ENCODE results near the gene SIGLEC10. TPM values are rescaled to one million over a fixed set of nuclear protein-coding genes. Genes with fewer than 3 reads are reported as not detected.
"Not testable (repeated sequence)": the region's sequence is repeated elsewhere in the genome, so short reads cannot be mapped to it uniquely, and the experiment has no call there.

SIGLEC10 gene
- total RNA-seq, 1 donor from 2014 or later = not detected

GRCh38 chr19:51410950-51411748 is 6.3 kb downstream of the SIGLEC10 start:
- no peaks in the 10 kb centered on the region for H3K27me3 Mint-ChIP-seq (ENCODE audit: low read depth)
- no peaks in the 10 kb centered on the region for H3K36me3 Mint-ChIP-seq
- H3K27ac Mint-ChIP-seq = no peak overlapping the region
- no peak for TF ChIP-seq CTCF (IDR thresholded peaks at IDR 0.05; ENCODE audit: unreplicated experiment)
- H3K4me3 Mint-ChIP-seq = no peak overlapping the region
- no peaks in the 10 kb centered on the region for H3K9me3 Mint-ChIP-seq
- H3K4me1 Mint-ChIP-seq = peaks cover 5% of the 10 kb centered on the region
- DNase-seq (ENCODE audit: low spot score in 2 of 2, unreplicated experiment in 2 of 2) = no peak

GRCh38 chr19:51407511-51408131 is 9.8 kb downstream of the SIGLEC10 start:
- peaks cover 7% of the 10 kb centered on the region for H3K36me3 Mint-ChIP-seq
- no peak overlapping the region for H3K4me3 Mint-ChIP-seq
- peaks cover 14% of the 10 kb centered on the region for H3K9me3 Mint-ChIP-seq
- H3K27ac Mint-ChIP-seq = no peak overlapping the region
- H3K27me3 Mint-ChIP-seq (ENCODE audit: low read depth) = no peaks in the 10 kb centered on the region
- DNase-seq (ENCODE audit: low spot score in 2 of 2, unreplicated experiment in 2 of 2) = no peak
- no peak for TF ChIP-seq CTCF (IDR thresholded peaks at IDR 0.05; ENCODE audit: unreplicated experiment)
- H3K4me1 Mint-ChIP-seq = peaks cover 5% of the 10 kb centered on the region

GRCh38 chr19:51402117-51402516 is 15.3 kb downstream of the SIGLEC10 start:
- H3K9me3 Mint-ChIP-seq = peaks cover 48% of the 10 kb centered on the region
- H3K36me3 Mint-ChIP-seq = peaks cover 13% of the 10 kb centered on the region
- no peak overlapping the region for H3K27ac Mint-ChIP-seq
- peaks cover 3% of the 10 kb centered on the region for H3K4me1 Mint-ChIP-seq
- TF ChIP-seq CTCF (IDR thresholded peaks at IDR 0.05; ENCODE audit: unreplicated experiment) = no peak
- H3K4me3 Mint-ChIP-seq = no peak overlapping the region
- no peaks in the 10 kb centered on the region for H3K27me3 Mint-ChIP-seq (ENCODE audit: low read depth)
- no peak for DNase-seq (ENCODE audit: low spot score in 2 of 2, unreplicated experiment in 2 of 2)

GRCh38 chr19:51399936-51400335 is 17.5 kb downstream of the SIGLEC10 start:
- not testable (repeated sequence) for DNase-seq (ENCODE audit: low spot score in 2 of 2, unreplicated experiment in 2 of 2); H3K27ac Mint-ChIP-seq; H3K27me3 Mint-ChIP-seq (ENCODE audit: low read depth); H3K4me3 Mint-ChIP-seq; H3K4me1 Mint-ChIP-seq
- peaks cover 45% of the 10 kb centered on the region for H3K9me3 Mint-ChIP-seq
- H3K36me3 Mint-ChIP-seq = peaks cover 13% of the 10 kb centered on the region

- no peak for DNase-seq (ENCODE audit: low spot score in 2 of 2, unreplicated experiment in 2 of 2)
- Mint-ChIP-seq H3K27ac (no peak overlapping the region), H3K4me3 (no peak overlapping the region), H3K36me3 (peaks cover 13% of the 10 kb centered on the region), H3K9me3 (peaks cover 45% of the 10 kb centered on the region), H3K27me3 (ENCODE audit: low read depth) (no peaks in the 10 kb centered on the region), H3K4me1 (peaks cover 10% of the 10 kb centered on the region)
- TF ChIP-seq CTCF (IDR thresholded peaks at IDR 0.05; ENCODE audit: unreplicated experiment) = no peak
Measured at GRCh38 chr19:51399231-51399630, 18.2 kb downstream of the SIGLEC10 start.

- no peak for TF ChIP-seq CTCF (IDR thresholded peaks at IDR 0.05; ENCODE audit: unreplicated experiment)
- no peak overlapping the region for H3K27ac Mint-ChIP-seq
- peaks cover 8% of the 10 kb centered on the region for H3K36me3 Mint-ChIP-seq
Measured at GRCh38 chr19:51398096-51398704, 19.2 kb downstream of the SIGLEC10 start.

GRCh38 chr19:51397453-51397852 is 20.0 kb downstream of the SIGLEC10 start:
- not testable (repeated sequence) for H3K27ac Mint-ChIP-seq; H3K4me3 Mint-ChIP-seq; DNase-seq (ENCODE audit: low spot score in 2 of 2, unreplicated experiment in 2 of 2)

More at GRCh38 chr19:51398096-51398704, 19.2 kb downstream of the SIGLEC10 start:
- Mint-ChIP-seq H3K4me1 (peaks cover 14% of the 10 kb centered on the region), H3K9me3 (peaks cover 39% of the 10 kb centered on the region), H3K27me3 (ENCODE audit: low read depth) (no peaks in the 10 kb centered on the region), H3K4me3 (no peak overlapping the region)
- DNase-seq (ENCODE audit: low spot score in 2 of 2, unreplicated experiment in 2 of 2) = no peak

More at GRCh38 chr19:51397453-51397852, 20.0 kb downstream of the SIGLEC10 start:
- H3K27me3 Mint-ChIP-seq (ENCODE audit: low read depth); H3K36me3 Mint-ChIP-seq: not testable (repeated sequence)
- Mint-ChIP-seq H3K4me1 (peaks cover 14% of the 10 kb centered on the region), H3K9me3 (peaks cover 34% of the 10 kb centered on the region)
